Panc1 (cell line): Measurements from ENCODE around the gene MCM5. TPM values are rescaled to one million over a fixed set of nuclear protein-coding genes. Genes with fewer than 3 reads are reported as not detected.

Source experiments
- ATAC-seq: fragments of 200-7000 bp; cut with Tn5 transposase; 2 replicates; pipeline ENCODE4 v1.9.1; 2020; ENCODE audit warnings: mild to moderate bottlenecking, moderate library complexity
- BruUV-seq: library from RNA; stranded (reverse); fragments of 400-500 nt; replicated peaks from 2 replicates; lab custom pipeline; 2021; lab: Mats Ljungman, UMichigan
- CTCF ChIA-PET: fragments of 300-600 bp; sonication (Branson Sonifier 250); formaldehyde crosslinking; loops from one replicate; lab custom pipeline; 2022; ENCODE audit warnings: antibody characterized with exemption; lab: Charles Lee
- POLR2A ChIA-PET: fragments of 300-600 bp; sonication (Branson Sonifier 250); formaldehyde crosslinking; loops from one replicate; lab custom pipeline; 2022; ENCODE audit warnings: antibody characterized with exemption; lab: Charles Lee
- DNase-seq: peaks from one replicate; pipeline ENCODE4 v3.0.0-alpha.2; 2010; ENCODE audit warnings: low read depth, low spot score
- H3K27ac ChIP-seq: 2 replicates; pipeline ENCODE4 v1.5.1; 2011; ENCODE audit warnings: mild to moderate bottlenecking, low read length, inconsistent platforms
- H3K27me3 ChIP-seq: fragments of 200-500 bp; sonication (Bioruptor generic); 2 replicates; pipeline ENCODE4 v1.6.0; 2014; ENCODE audit warnings: low read length, inconsistent platforms; ENCODE audit not compliant: control insufficient read depth, insufficient read depth
- H3K36me3 ChIP-seq: fragments of 200-500 bp; sonication (Bioruptor generic); 2 replicates; pipeline ENCODE4 v1.5.1; 2014; ENCODE audit warnings: inconsistent platforms, mild to moderate bottlenecking, low read length, moderate library complexity; ENCODE audit not compliant: control insufficient read depth, insufficient read depth
- H3K4me1 ChIP-seq: 2 replicates; pipeline ENCODE4 v1.5.1; 2011; ENCODE audit warnings: inconsistent platforms, mild to moderate bottlenecking, low read length, moderate library complexity; ENCODE audit not compliant: control insufficient read depth, insufficient read depth
- H3K4me3 ChIP-seq, 2 experiments: 2 replicates each; pipeline ENCODE4 v1.5.1; 2011 to 2012; ENCODE audit warnings: low read depth in 2 of 2, low read length in 2 of 2, mild to moderate bottlenecking in 2 of 2, inconsistent platforms in 1 of 2, moderate library complexity in 1 of 2
- H3K9me3 ChIP-seq: fragments of 200-500 bp; sonication (Bioruptor generic); 2 replicates; pipeline ENCODE4 v1.5.1; 2014; ENCODE audit warnings: low read depth, mild to moderate bottlenecking, inconsistent platforms, low read length, moderate library complexity; ENCODE audit not compliant: control insufficient read depth, insufficient read depth
- POLR2AphosphoS5 ChIP-seq: IDR thresholded peaks from 2 replicates; pipeline ENCODE4 v1.6.1; 2012; ENCODE audit warnings: mild to moderate bottlenecking, low read depth, low read length, moderate library complexity
- SIN3A ChIP-seq: IDR thresholded peaks from 2 replicates; pipeline ENCODE4 v1.6.1; 2012; ENCODE audit warnings: low read depth, mild to moderate bottlenecking, low read length, moderate library complexity, borderline replicate concordance; ENCODE audit not compliant: insufficient read depth
- TCF7L2 ChIP-seq: IDR thresholded peaks from 2 replicates; pipeline ENCODE4 v1.6.1; 2011; ENCODE audit warnings: mild to moderate bottlenecking, low read depth, low read length, inconsistent platforms
- in situ Hi-C: cut with HindIII; loops from 2 replicates; pipeline ENCODE4 v1.10.0; 2016; ENCODE audit warnings: low sequenced_read_pairs, low pct_unique_long_range_greater_than_20kb
- intact Hi-C: fragments of 100-400 bp; cut with micrococcal nuclease; formaldehyde crosslinking; loops from one replicate; pipeline ENCODE4 v1.10.0; 2022; ENCODE audit not compliant: unreplicated experiment
- total RNA-seq: library from RNA; stranded (reverse); gene quantifications from one replicate; pipeline ENCODE4 v1.2.1, GENCODE V29; 2021; ENCODE audit not compliant: unreplicated experiment
- TF ChIP-seq, protein P1 (sequence below): fragments of 450-650 bp; IDR thresholded peaks from 2 replicates; pipeline ENCODE4 v1.5.1; 2017; ENCODE audit warnings: mild to moderate bottlenecking
- TF ChIP-seq, protein P2 (sequence below), 2 experiments: IDR thresholded peaks; 2 replicates each; pipeline ENCODE4 v1.6.1; 2011 to 2012; ENCODE audit warnings: low read depth in 2 of 2, control low read depth in 1 of 2, low read length in 1 of 2, mild to moderate bottlenecking in 1 of 2, moderate library complexity in 1 of 2; ENCODE audit not compliant: insufficient read depth in 1 of 2

Gene MCM5
- total RNA-seq, 1 experiment from 2014 or later: 122 TPM

DNA sequence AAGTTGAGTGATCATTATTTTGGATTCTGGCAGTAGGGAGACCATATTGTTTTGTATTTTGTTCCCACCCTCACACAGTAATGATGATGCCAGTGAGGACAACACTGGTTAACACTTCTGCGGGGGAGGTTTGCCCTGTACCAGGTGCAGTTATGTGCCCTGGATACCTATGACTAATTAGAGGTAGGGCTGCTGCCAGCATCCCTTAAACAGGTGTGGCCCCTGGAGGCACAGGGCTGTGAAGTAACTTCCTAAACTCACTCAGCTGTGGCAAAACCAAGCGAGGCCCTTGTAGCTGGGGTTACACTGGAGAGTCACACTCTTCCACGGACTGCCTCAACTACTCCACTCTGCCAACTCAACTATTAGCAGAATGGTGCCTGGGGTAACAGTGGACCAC is 64.5 kb downstream of the MCM5 start:
- CTCF ChIA-PET: no interaction called here
- Histone ChIP-seq H3K9me3 (no peaks in the 10 kb centered on the region), H3K4me1 (peaks cover 9% of the 10 kb centered on the region), H3K27me3 (no peaks in the 10 kb centered on the region), H3K27ac (no peak overlapping the region), H3K36me3 (no peaks in the 10 kb centered on the region), H3K4me3 (no peak overlapping the region)
- TF ChIP-seq TCF7L2 (no peak), POLR2AphosphoS5 (no peak), SIN3A (no peak)
- TF ChIP-seq, protein P1, sequence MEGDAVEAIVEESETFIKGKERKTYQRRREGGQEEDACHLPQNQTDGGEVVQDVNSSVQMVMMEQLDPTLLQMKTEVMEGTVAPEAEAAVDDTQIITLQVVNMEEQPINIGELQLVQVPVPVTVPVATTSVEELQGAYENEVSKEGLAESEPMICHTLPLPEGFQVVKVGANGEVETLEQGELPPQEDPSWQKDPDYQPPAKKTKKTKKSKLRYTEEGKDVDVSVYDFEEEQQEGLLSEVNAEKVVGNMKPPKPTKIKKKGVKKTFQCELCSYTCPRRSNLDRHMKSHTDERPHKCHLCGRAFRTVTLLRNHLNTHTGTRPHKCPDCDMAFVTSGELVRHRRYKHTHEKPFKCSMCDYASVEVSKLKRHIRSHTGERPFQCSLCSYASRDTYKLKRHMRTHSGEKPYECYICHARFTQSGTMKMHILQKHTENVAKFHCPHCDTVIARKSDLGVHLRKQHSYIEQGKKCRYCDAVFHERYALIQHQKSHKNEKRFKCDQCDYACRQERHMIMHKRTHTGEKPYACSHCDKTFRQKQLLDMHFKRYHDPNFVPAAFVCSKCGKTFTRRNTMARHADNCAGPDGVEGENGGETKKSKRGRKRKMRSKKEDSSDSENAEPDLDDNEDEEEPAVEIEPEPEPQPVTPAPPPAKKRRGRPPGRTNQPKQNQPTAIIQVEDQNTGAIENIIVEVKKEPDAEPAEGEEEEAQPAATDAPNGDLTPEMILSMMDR: no peak
- TF ChIP-seq, protein P2, sequence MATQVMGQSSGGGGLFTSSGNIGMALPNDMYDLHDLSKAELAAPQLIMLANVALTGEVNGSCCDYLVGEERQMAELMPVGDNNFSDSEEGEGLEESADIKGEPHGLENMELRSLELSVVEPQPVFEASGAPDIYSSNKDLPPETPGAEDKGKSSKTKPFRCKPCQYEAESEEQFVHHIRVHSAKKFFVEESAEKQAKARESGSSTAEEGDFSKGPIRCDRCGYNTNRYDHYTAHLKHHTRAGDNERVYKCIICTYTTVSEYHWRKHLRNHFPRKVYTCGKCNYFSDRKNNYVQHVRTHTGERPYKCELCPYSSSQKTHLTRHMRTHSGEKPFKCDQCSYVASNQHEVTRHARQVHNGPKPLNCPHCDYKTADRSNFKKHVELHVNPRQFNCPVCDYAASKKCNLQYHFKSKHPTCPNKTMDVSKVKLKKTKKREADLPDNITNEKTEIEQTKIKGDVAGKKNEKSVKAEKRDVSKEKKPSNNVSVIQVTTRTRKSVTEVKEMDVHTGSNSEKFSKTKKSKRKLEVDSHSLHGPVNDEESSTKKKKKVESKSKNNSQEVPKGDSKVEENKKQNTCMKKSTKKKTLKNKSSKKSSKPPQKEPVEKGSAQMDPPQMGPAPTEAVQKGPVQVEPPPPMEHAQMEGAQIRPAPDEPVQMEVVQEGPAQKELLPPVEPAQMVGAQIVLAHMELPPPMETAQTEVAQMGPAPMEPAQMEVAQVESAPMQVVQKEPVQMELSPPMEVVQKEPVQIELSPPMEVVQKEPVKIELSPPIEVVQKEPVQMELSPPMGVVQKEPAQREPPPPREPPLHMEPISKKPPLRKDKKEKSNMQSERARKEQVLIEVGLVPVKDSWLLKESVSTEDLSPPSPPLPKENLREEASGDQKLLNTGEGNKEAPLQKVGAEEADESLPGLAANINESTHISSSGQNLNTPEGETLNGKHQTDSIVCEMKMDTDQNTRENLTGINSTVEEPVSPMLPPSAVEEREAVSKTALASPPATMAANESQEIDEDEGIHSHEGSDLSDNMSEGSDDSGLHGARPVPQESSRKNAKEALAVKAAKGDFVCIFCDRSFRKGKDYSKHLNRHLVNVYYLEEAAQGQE (IDR thresholded peaks at IDR 0.05; ENCODE audit: insufficient read depth in 1 of 2, low read depth in 2 of 2, low read length in 1 of 2): no peak
- BruUV-seq: no TSS peak
- POLR2A ChIA-PET: no interaction called here
- in situ Hi-C loops (no loop called here), intact Hi-C loops (no loop called here)
- DNase-seq (no peak), ATAC-seq (no peak)

DNA sequence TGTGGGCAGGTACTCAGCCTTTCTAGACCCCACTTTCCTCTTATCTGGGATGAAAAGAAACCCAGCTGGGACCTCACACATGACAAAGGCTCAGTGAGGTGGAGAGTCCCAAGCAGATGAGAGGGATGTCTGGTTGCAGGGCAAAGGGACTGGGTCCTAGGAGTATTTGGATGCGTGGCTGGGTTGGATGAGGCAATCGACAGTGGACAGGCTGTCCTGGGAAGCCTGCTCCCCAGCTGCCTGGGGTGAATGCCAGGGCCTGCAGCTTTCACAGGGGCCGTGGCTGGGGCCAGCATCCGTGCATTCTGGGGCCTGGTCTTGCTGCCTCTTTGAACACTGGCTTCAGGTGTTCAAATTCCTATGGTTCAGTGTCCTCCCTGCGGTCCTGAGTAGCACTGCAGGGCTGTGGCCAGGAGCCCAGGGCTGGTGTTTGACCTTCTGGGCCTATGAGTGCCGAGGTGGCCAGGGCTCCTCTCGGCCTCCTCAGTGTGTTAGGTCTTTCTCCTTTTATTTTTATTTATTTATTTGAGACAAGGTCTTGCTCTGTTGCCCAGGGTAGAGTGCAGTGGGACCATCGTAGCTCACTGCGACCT is 65.3 kb downstream of the MCM5 start:
- ATAC-seq: no peak
- in situ Hi-C loops: no loop called here

More for the DNA sequence above, 65.3 kb downstream of the MCM5 start:
- no peak for DNase-seq
- CTCF ChIA-PET: no interaction called here
- no peaks in the 10 kb centered on the region for H3K9me3 ChIP-seq
- H3K4me1 ChIP-seq: peaks cover 9% of the 10 kb centered on the region
- H3K4me3 ChIP-seq: no peak overlapping the region
- no peaks in the 10 kb centered on the region for H3K36me3 ChIP-seq
- H3K27ac ChIP-seq: no peak overlapping the region
- POLR2A ChIA-PET: no interaction called here
- TF ChIP-seq, protein P1: no peak
- TF ChIP-seq TCF7L2: no peak
- no peak for TF ChIP-seq SIN3A
- no peak for TF ChIP-seq POLR2AphosphoS5
- TF ChIP-seq, protein P2 (IDR thresholded peaks at IDR 0.05; ENCODE audit: insufficient read depth in 1 of 2, low read depth in 2 of 2, low read length in 1 of 2): no peak
- no TSS peak for BruUV-seq
- intact Hi-C loops: no loop called here
- no peaks in the 10 kb centered on the region for H3K27me3 ChIP-seq
